Vagina (tissue), 2 donors: Measurements from ENCODE around the gene HOXB9. TPM values are rescaled to one million over a fixed set of nuclear protein-coding genes. Genes with fewer than 3 reads are reported as not detected.
A peak's percentile ranks its signal among the peaks of the same experiment; 100 is the strongest.

Experiments
- DNase-seq, 2 donors: peaks; one replicate each; pipeline ENCODE4 v3.0.0-alpha.2; 2017; ENCODE audit errors: extremely low spot score in 2 of 2
- H3K27ac ChIP-seq: fragments of 200-600 bp; sonication (generic); one replicate; pipeline ENCODE4 v1.5.1; 2019
- H3K27me3 ChIP-seq: fragments of 200-600 bp; sonication (generic); one replicate; pipeline ENCODE4 v1.5.1; 2019
- H3K36me3 ChIP-seq, 2 donors: fragments of 200-600 bp; sonication (generic); one replicate each; pipeline ENCODE4 v1.5.1; 2017 to 2019
- H3K4me1 ChIP-seq: fragments of 200-600 bp; sonication (generic); one replicate; pipeline ENCODE4 v1.5.1; 2019
- H3K4me3 ChIP-seq, 2 donors: fragments of 200-600 bp; sonication (generic); 1 replicate in 1 of 2; 2 replicates in 1 of 2; pipeline ENCODE4 v1.5.1; 2016 to 2019
- H3K9me3 ChIP-seq: fragments of 200-600 bp; sonication (generic); one replicate; pipeline ENCODE4 v1.5.1; 2019
- POLR2A ChIP-seq, 2 donors: fragments of 450-650 bp; IDR thresholded peaks; one replicate each; pipeline ENCODE4 v1.6.1; 2017; ENCODE audit warnings: antibody characterized with exemption in 2 of 2, mild to moderate bottlenecking in 2 of 2, moderate library complexity in 2 of 2
- POLR2AphosphoS5 ChIP-seq, 2 donors: sonication (generic); formaldehyde crosslinking; IDR thresholded peaks; one replicate each; pipeline ENCODE4 v1.9.0; 2017; ENCODE audit warnings: antibody characterized with exemption in 2 of 2, mild to moderate bottlenecking in 2 of 2, low read depth in 1 of 2; ENCODE audit not compliant: insufficient read depth in 1 of 2
- intact Hi-C: fragments of 100-400 bp; cut with DNase I; formaldehyde crosslinking; loops from one replicate; pipeline ENCODE4 v1.15.1; 2023
- total RNA-seq: library from RNA; depleted of rRNA; stranded (reverse); fragments of >200 nt; gene quantifications from one replicate; pipeline ENCODE4 v1.2.3, GENCODE V29; 2016
- TF ChIP-seq, protein P1 (sequence below), 3 experiments: fragments of 450-650 bp in 2 of 3; fragments of 200-600 bp in 1 of 3; sonication (generic) in 1 of 3; IDR thresholded peaks; one replicate each; pipeline ENCODE4 v1.5.1; 2017 to 2019; ENCODE audit warnings: antibody characterized with exemption in 3 of 3, mild to moderate bottlenecking in 2 of 3, moderate library complexity in 2 of 3

Gene HOXB9
- total RNA-seq, 1 donor from 2014 or later = not detected

DNA sequence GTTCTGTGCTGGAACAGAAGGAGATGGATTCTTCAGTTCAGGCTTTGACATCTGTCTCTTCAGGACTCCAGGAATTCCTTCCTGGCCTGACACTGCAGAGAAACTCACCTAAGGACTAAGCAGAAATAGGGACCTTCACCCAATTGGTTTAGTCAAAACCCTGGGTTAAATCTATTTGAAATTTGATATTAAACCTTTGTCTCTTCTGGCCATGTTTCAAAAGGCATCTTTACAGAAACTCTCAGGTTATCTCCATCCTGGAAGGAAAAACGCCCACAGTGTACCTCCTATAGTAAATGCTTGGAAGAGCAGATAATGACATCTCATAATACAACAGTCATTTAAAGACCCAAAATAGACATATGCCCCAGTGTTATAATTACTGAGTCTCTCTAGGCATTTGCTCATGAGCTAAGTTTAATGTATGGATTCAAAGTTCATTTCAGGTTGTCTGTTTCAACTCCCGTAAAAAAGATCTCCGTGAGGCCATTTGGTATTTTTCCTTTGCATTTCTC, 42.4 kb downstream of the HOXB9 start:
- no peak overlapping the region for H3K4me3 ChIP-seq
- no peaks in the 10 kb centered on the region for H3K27me3 ChIP-seq
- DNase-seq = no peak
- TF ChIP-seq POLR2A (IDR thresholded peaks at IDR 0.05) (no peak), POLR2AphosphoS5 (IDR thresholded peaks at IDR 0.05; ENCODE audit: insufficient read depth in 1 of 2, low read depth in 1 of 2) (no peak)
- TF ChIP-seq, protein P1, sequence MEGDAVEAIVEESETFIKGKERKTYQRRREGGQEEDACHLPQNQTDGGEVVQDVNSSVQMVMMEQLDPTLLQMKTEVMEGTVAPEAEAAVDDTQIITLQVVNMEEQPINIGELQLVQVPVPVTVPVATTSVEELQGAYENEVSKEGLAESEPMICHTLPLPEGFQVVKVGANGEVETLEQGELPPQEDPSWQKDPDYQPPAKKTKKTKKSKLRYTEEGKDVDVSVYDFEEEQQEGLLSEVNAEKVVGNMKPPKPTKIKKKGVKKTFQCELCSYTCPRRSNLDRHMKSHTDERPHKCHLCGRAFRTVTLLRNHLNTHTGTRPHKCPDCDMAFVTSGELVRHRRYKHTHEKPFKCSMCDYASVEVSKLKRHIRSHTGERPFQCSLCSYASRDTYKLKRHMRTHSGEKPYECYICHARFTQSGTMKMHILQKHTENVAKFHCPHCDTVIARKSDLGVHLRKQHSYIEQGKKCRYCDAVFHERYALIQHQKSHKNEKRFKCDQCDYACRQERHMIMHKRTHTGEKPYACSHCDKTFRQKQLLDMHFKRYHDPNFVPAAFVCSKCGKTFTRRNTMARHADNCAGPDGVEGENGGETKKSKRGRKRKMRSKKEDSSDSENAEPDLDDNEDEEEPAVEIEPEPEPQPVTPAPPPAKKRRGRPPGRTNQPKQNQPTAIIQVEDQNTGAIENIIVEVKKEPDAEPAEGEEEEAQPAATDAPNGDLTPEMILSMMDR (IDR thresholded peaks at IDR 0.05) = no peak
- no peaks in the 10 kb centered on the region for H3K9me3 ChIP-seq
- no peak overlapping the region for H3K27ac ChIP-seq
- intact Hi-C loops = no loop called here
- H3K4me1 ChIP-seq = peaks cover 30% of the 10 kb centered on the region
- no peaks in the 10 kb centered on the region for H3K36me3 ChIP-seq

DNA sequence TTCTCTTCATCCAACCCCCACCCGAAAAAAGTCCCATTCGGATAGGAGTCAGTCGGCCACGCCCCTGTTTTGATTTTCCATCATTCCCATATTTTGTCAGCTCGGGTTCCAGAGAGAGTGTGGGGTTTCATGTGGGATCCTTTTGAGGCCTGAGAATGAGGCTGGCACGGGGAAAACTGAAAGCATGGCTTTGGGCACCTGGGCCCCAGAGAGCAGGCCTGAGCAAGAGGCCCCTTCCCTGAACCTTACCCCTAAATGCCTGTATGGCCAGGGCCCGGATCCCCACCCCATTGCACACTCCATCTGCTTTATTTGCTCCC, 43.4 kb downstream of the HOXB9 start:
- TF ChIP-seq POLR2A (IDR thresholded peaks at IDR 0.05) (no peak), POLR2AphosphoS5 (IDR thresholded peaks at IDR 0.05; ENCODE audit: insufficient read depth in 1 of 2, low read depth in 1 of 2) (no peak)
- TF ChIP-seq, protein P1 (IDR thresholded peaks at IDR 0.05) = no peak
- Histone ChIP-seq H3K4me3 (peak overlapping the region in 1 of 2 donors; percentile 42), H3K4me1 (peaks cover 33% of the 10 kb centered on the region), H3K27me3 (no peaks in the 10 kb centered on the region), H3K9me3 (no peaks in the 10 kb centered on the region), H3K36me3 (no peaks in the 10 kb centered on the region), H3K27ac (peak overlapping the region; percentile 71)
- DNase-seq = no peak
- intact Hi-C loops = no loop called here

DNA sequence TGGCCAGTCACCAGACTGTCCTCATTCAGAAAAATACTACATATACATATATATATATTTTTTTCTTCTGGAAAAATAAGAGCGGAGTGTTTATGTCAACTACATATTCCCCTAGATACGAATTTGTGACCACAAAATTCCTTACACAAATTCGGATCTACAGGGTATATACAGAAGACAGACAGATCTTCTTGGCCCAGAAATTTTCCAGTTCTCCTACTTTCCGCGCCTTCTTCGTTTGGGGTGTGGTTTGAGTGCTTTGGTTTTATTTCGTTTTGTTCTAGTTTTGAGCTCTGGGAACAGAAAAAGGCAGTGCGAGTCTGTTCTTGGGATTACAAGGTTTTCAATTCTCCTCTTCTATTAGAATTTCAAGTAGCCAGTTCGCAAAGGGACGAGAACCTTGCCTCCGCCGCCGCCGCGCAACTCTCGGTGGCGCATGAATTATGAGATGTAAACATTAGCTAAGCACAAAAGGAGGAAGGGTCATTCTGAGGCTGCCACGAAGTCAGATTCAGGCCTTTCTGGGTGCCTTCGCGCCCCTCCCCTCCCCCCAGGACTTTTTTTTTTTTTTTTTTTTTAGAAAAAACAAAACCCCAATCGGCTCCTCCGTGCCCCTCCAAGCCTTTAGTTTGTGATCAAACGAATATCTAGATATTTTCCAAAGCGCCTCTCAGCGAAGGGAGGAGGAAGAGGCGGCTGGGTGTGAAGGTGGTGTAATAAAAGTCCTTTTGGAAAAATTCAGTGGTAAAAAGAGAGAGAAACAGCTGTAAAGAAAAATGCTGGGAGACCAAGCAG, 46.2 kb downstream of the HOXB9 start:
- Histone ChIP-seq H3K9me3 (no peaks in the 10 kb centered on the region), H3K27me3 (no peaks in the 10 kb centered on the region), H3K4me3 (no peak overlapping the region), H3K4me1 (peaks cover 47% of the 10 kb centered on the region), H3K36me3 (no peaks in the 10 kb centered on the region), H3K27ac (peak overlapping the region; percentile 49)
- DNase-seq = no peak
- intact Hi-C loops = no loop called here
- no peak for TF ChIP-seq POLR2AphosphoS5 (IDR thresholded peaks at IDR 0.05; ENCODE audit: insufficient read depth in 1 of 2, low read depth in 1 of 2)
- TF ChIP-seq POLR2A (IDR thresholded peaks at IDR 0.05) = no peak
- TF ChIP-seq, protein P1 (IDR thresholded peaks at IDR 0.05) = no peak

DNA sequence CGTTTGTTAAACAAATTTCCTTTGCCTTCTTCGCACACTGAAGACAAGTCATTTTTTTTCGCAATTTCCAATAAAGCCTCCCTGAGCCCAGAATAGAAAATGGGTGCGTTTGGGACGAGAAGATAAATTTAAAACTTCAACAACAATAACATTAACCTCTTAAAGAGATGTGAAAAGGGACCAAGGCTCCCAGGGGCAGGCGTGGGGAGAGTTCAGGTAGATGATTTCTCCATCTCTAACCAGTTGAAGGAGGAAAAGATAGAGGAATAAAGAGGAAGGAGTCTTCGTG, 46.7 kb downstream of the HOXB9 start:
- no peak for DNase-seq
- H3K27me3 ChIP-seq = no peaks in the 10 kb centered on the region
- no peak for TF ChIP-seq POLR2A (IDR thresholded peaks at IDR 0.05)
- no peak for TF ChIP-seq POLR2AphosphoS5 (IDR thresholded peaks at IDR 0.05; ENCODE audit: insufficient read depth in 1 of 2, low read depth in 1 of 2)
- TF ChIP-seq, protein P1 (IDR thresholded peaks at IDR 0.05) = no peak

More for the DNA sequence above, 46.7 kb downstream of the HOXB9 start:
- no peaks in the 10 kb centered on the region for H3K36me3 ChIP-seq
- H3K9me3 ChIP-seq = no peaks in the 10 kb centered on the region
- intact Hi-C loops = no loop called here
- peaks cover 44% of the 10 kb centered on the region for H3K4me1 ChIP-seq
- H3K27ac ChIP-seq = no peak overlapping the region
- H3K4me3 ChIP-seq = peak overlapping the region in 1 of 2 donors; percentile 50
